GM12878 (cell line): ENCODE data around the gene RPGRIP1L. TPM values are rescaled to one million over a fixed set of nuclear protein-coding genes. Genes with fewer than 3 reads are reported as not detected.

Experiments
- ATAC-seq: fragments of 200-7000 bp; cut with Tn5 transposase; 3 replicates; pipeline ENCODE4 v1.9.1; 2020; ENCODE audit warnings: mild to moderate bottlenecking, moderate library complexity
- BruUV-seq: library from RNA; stranded (reverse); fragments of 400-500 nt; replicated peaks from 2 replicates; lab custom pipeline; 2021; lab: Mats Ljungman, UMichigan
- CTCF ChIA-PET: fragments of 300-600 bp; sonication (Branson Sonifier 250); formaldehyde crosslinking; extraction: SDS; loops from one replicate; lab custom pipeline; 2021; ENCODE audit warnings: inconsistent platforms; lab: Yijun Ruan, JAX
- POLR2A ChIA-PET: fragments of 350-600 bp; formaldehyde crosslinking; extraction: SDS; loops from one replicate; lab custom pipeline; 2021; ENCODE audit warnings: inconsistent platforms; lab: Charles Lee
- RAD21 ChIA-PET: fragments of 300-600 bp; sonication (Branson Sonifier 250); formaldehyde crosslinking; loops from one replicate; lab custom pipeline; 2023; ENCODE audit warnings: antibody characterized with exemption; ENCODE audit not compliant: unreplicated experiment; lab: Charles Lee
- SMC1A ChIA-PET: fragments of 300-600 bp; sonication (Branson Sonifier 250); formaldehyde crosslinking; loops from one replicate; lab custom pipeline; 2023; ENCODE audit not compliant: unreplicated experiment, uncharacterized antibody; lab: Charles Lee
- DNase-seq: peaks from one replicate; pipeline ENCODE4 v3.0.0-alpha.2; 2011; ENCODE audit warnings: low read depth, low spot score
- FAIRE-seq: peaks from 3 replicates; lab custom pipeline; 2011; peaks lifted over from hg19 to GRCh38; lab: Jason Lieb, UNC
- H2AFZ ChIP-seq: 2 replicates; pipeline ENCODE4 v1.6.0; 2011; ENCODE audit warnings: low read depth, low read length, control low read depth; ENCODE audit not compliant: control insufficient read depth
- H3K27ac ChIP-seq: 2 replicates; pipeline ENCODE4 v1.5.1; 2011; ENCODE audit warnings: control low read depth; ENCODE audit not compliant: control insufficient read depth, insufficient read depth
- H3K27me3 ChIP-seq, 2 experiments: replicated peaks in 1 of 2; 2 replicates each; pipeline versions ENCODE4 v1.6.0 to v1.6.1; 2011; ENCODE audit warnings: low read length in 1 of 2; ENCODE audit not compliant: control insufficient read depth in 2 of 2, insufficient read depth in 2 of 2
- H3K36me3 ChIP-seq, 2 experiments: 2 replicates each; pipeline ENCODE4 v1.5.1; 2011; ENCODE audit warnings: low read length in 1 of 2; ENCODE audit not compliant: control insufficient read depth in 2 of 2, insufficient read depth in 2 of 2
- H3K4me1 ChIP-seq: 2 replicates; pipeline ENCODE4 v1.6.1; 2011; ENCODE audit warnings: mild to moderate bottlenecking, low read length, moderate library complexity, mixed read lengths; ENCODE audit not compliant: control insufficient read depth, insufficient read depth
- H3K4me2 ChIP-seq: 2 replicates; pipeline ENCODE4 v1.6.0; 2011; ENCODE audit warnings: control low read depth; ENCODE audit not compliant: control insufficient read depth, insufficient read depth
- H3K4me3 ChIP-seq: fragments of 200-600 bp; sonication (generic); 2 replicates; pipeline ENCODE4 v1.5.1; 2016
- H3K79me2 ChIP-seq: 2 replicates; pipeline ENCODE4 v1.6.0; 2011; ENCODE audit warnings: low read length; ENCODE audit not compliant: control insufficient read depth, insufficient read depth
- H3K9ac ChIP-seq: 2 replicates; pipeline ENCODE4 v1.8.0; 2011; ENCODE audit warnings: low read length, control low read depth, mixed read lengths; ENCODE audit not compliant: control insufficient read depth, insufficient read depth
- H3K9me3 ChIP-seq: replicated peaks from 3 replicates; pipeline ENCODE4 v1.5.1; 2011; ENCODE audit warnings: mild to moderate bottlenecking, low read length; ENCODE audit not compliant: control insufficient read depth, insufficient read depth
- H4K20me1 ChIP-seq: 2 replicates; pipeline ENCODE4 v1.6.0; 2011; ENCODE audit not compliant: control insufficient read depth, insufficient read depth
- DPF2 ChIP-seq: fragments of 450-650 bp; IDR thresholded peaks from 2 replicates; pipeline ENCODE4 v1.6.1; 2017; ENCODE audit warnings: mild to moderate bottlenecking
- KDM1A ChIP-seq: fragments of 200-600 bp; sonication (generic); IDR thresholded peaks from 2 replicates; pipeline ENCODE4 v1.6.1; 2016; ENCODE audit warnings: borderline replicate concordance
- MTA2 ChIP-seq: fragments of 450-650 bp; IDR thresholded peaks from 2 replicates; pipeline ENCODE4 v1.6.1; 2016; ENCODE audit warnings: low read depth, mild to moderate bottlenecking, moderate library complexity
- NR2C2 ChIP-seq: IDR thresholded peaks from 2 replicates; pipeline ENCODE4 v1.6.1; 2011; ENCODE audit warnings: borderline replicate concordance, low read depth; ENCODE audit not compliant: control insufficient read depth, insufficient read length
- POLR2AphosphoS5 ChIP-seq: IDR thresholded peaks from 2 replicates; pipeline ENCODE4 v1.6.1; 2011; ENCODE audit warnings: mild to moderate bottlenecking, low read length, inconsistent platforms
- RAD21 ChIP-seq: IDR thresholded peaks from 2 replicates; pipeline ENCODE4 v1.6.1; 2011; ENCODE audit warnings: mild to moderate bottlenecking, low read depth, low read length, moderate library complexity; ENCODE audit not compliant: insufficient read depth
- RCOR1 ChIP-seq: conservative IDR thresholded peaks from 2 replicates; pipeline ENCODE4 v1.6.1; 2012; ENCODE audit warnings: low read depth, low read length, improper control_type of control experiment
- RUNX3 ChIP-seq: IDR thresholded peaks from 2 replicates; pipeline ENCODE4 v1.6.1; 2012; ENCODE audit warnings: low read length, inconsistent platforms
- SIX5 ChIP-seq: IDR thresholded peaks from 2 replicates; pipeline ENCODE4 v1.6.1; 2011; ENCODE audit warnings: mild to moderate bottlenecking, low read depth, low read length, moderate library complexity; ENCODE audit not compliant: severe bottlenecking
- SMARCA5 ChIP-seq: fragments of 450-650 bp; IDR thresholded peaks from 2 replicates; pipeline ENCODE4 v1.6.1; 2017; ENCODE audit warnings: mild to moderate bottlenecking
- WGBS: methylation state at CpG from one replicate; pipeline ENCODE4 v1.1.6; 2016; ENCODE audit warnings: low lambda C conversion rate; ENCODE audit not compliant: insufficient replicate concordance, insufficient coverage; ENCODE audit errors: missing lambda C conversion rate; 5-methylcytosine and 5-hydroxymethylcytosine counted together
- in situ Hi-C: fragments of 300-500 bp; cut with MboI; formaldehyde crosslinking; loops from 9 replicates; pipeline ENCODE4 v1.14.3; 2018; ENCODE audit warnings: mixed read lengths
- intact Hi-C: fragments of 100-400 bp; cut with micrococcal nuclease; formaldehyde crosslinking; loops from one replicate; pipeline ENCODE4 v1.14.2; 2022; ENCODE audit not compliant: unreplicated experiment
- polyA plus RNA-seq, 11 experiments: library from polyadenylated mRNA; depleted of rRNA in 4 of 11; unstranded in 6 of 11; stranded (reverse) in 5 of 11; fragments of >200 nt; fragmentation: Nextera tagmentation in 4 of 11; fragmentation: Illumina TruSeq in 1 of 11; extraction: Ambion mirVana in 4 of 11; extraction: Trizol in 1 of 11; gene quantifications; 1 replicate in 1 of 11; 2 replicates in 10 of 11; pipeline versions ENCODE4 v1.2.1 to v1.2.3, GENCODE V29; 2011 to 2016; ENCODE audit warnings: inconsistent platforms in 2 of 11, missing spikeins in 2 of 11, low read depth in 1 of 11
- total RNA-seq, 4 experiments: library from RNA; depleted of rRNA in 3 of 4; stranded (reverse); fragments of >200 nt in 3 of 4; fragmentation: Illumina TruSeq in 1 of 4; extraction: Trizol in 1 of 4; gene quantifications; 2 replicates each; pipeline versions ENCODE4 v1.2.1 to v1.2.3, GENCODE V29; 2013 to 2021
- TF ChIP-seq, protein P1 (sequence below): IDR thresholded peaks from 2 replicates; pipeline ENCODE4 v1.6.1; 2012; ENCODE audit warnings: improper control_type of control experiment, low read depth, low read length; ENCODE audit not compliant: insufficient replicate concordance
- TF ChIP-seq, protein P2 (sequence below): fragments of 450-650 bp; IDR thresholded peaks from 2 replicates; pipeline ENCODE4 v1.6.1; 2016; ENCODE audit warnings: mild to moderate bottlenecking
- TF ChIP-seq, protein P3 (sequence below), 3 experiments: IDR thresholded peaks in 2 of 3; conservative IDR thresholded peaks in 1 of 3; 2 replicates each; pipeline ENCODE4 v1.5.1; 2011; ENCODE audit warnings: low read depth in 3 of 3, low read length in 3 of 3, mild to moderate bottlenecking in 3 of 3, control low read depth in 2 of 3, moderate library complexity in 2 of 3, inconsistent platforms in 1 of 3, mixed read lengths in 1 of 3; ENCODE audit not compliant: control insufficient read depth in 2 of 3, insufficient read depth in 1 of 3; ENCODE audit errors: extremely low read depth in 1 of 3
- TF ChIP-seq, protein P4 (sequence below): fragments of 450-650 bp; IDR thresholded peaks from 2 replicates; pipeline ENCODE4 v1.6.1; 2016; ENCODE audit warnings: mild to moderate bottlenecking

Gene RPGRIP1L
- total and polyA plus RNA-seq, 10 of the 15 experiments (the other 5 are each of a cell fraction or from before 2014, with no cell fraction given), result 3.5 to 9.6 (median 4.4) TPM

DNA sequence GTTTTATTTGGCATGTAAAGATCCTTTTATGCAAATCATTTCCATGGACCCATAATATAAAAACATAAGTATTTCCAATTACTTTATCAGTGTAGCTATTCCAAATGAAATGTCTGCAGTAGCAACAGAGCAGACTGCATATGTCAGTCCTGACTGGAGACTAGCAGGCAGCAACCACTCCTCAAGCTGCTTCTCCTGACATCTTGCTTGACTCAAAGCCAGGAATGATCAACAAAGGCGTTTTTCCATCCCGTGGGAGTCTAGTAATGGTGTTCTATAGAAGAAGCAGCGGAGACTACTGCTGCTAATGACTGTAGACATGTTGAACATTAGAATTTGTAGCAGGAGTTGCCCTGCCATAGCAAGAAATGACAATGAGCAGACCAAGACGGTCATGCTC lies 127.4 kb downstream of the RPGRIP1L start:
- ChIA-PET SMC1A (no interaction called here), POLR2A (no interaction called here), RAD21 (no interaction called here), CTCF (no interaction called here)
- H3K36me3 ChIP-seq, result no peaks in the 10 kb centered on the region
- in situ Hi-C loops (no loop called here), intact Hi-C loops (no loop called here)
- H3K4me2 ChIP-seq, result no peak overlapping the region
- FAIRE-seq, result no peak
- H3K4me1 ChIP-seq, result no peaks in the 10 kb centered on the region
- H3K27me3 ChIP-seq, result no peaks in the 10 kb centered on the region
- no TSS peak for BruUV-seq
- peaks cover 2% of the 10 kb centered on the region; the same call in 1 of the 3 replicates for H3K9me3 ChIP-seq
- H4K20me1 ChIP-seq, result no peaks in the 10 kb centered on the region
- no peak for ATAC-seq
- no peak overlapping the region for H3K27ac ChIP-seq
- H3K79me2 ChIP-seq, result no peaks in the 10 kb centered on the region
- 13% methylated on average over 4 of the region's 4 CpGs for WGBS
- no peak overlapping the region for H3K4me3 ChIP-seq
- no peak overlapping the region for H3K9ac ChIP-seq
- DNase-seq, result no peak
- no peak for TF ChIP-seq NR2C2
- no peak for TF ChIP-seq DPF2
- TF ChIP-seq, protein P1, sequence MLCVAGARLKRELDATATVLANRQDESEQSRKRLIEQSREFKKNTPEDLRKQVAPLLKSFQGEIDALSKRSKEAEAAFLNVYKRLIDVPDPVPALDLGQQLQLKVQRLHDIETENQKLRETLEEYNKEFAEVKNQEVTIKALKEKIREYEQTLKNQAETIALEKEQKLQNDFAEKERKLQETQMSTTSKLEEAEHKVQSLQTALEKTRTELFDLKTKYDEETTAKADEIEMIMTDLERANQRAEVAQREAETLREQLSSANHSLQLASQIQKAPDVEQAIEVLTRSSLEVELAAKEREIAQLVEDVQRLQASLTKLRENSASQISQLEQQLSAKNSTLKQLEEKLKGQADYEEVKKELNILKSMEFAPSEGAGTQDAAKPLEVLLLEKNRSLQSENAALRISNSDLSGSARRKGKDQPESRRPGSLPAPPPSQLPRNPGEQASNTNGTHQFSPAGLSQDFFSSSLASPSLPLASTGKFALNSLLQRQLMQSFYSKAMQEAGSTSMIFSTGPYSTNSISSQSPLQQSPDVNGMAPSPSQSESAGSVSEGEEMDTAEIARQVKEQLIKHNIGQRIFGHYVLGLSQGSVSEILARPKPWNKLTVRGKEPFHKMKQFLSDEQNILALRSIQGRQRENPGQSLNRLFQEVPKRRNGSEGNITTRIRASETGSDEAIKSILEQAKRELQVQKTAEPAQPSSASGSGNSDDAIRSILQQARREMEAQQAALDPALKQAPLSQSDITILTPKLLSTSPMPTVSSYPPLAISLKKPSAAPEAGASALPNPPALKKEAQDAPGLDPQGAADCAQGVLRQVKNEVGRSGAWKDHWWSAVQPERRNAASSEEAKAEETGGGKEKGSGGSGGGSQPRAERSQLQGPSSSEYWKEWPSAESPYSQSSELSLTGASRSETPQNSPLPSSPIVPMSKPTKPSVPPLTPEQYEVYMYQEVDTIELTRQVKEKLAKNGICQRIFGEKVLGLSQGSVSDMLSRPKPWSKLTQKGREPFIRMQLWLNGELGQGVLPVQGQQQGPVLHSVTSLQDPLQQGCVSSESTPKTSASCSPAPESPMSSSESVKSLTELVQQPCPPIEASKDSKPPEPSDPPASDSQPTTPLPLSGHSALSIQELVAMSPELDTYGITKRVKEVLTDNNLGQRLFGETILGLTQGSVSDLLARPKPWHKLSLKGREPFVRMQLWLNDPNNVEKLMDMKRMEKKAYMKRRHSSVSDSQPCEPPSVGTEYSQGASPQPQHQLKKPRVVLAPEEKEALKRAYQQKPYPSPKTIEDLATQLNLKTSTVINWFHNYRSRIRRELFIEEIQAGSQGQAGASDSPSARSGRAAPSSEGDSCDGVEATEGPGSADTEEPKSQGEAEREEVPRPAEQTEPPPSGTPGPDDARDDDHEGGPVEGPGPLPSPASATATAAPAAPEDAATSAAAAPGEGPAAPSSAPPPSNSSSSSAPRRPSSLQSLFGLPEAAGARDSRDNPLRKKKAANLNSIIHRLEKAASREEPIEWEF, result no peak
- TF ChIP-seq, protein P2, sequence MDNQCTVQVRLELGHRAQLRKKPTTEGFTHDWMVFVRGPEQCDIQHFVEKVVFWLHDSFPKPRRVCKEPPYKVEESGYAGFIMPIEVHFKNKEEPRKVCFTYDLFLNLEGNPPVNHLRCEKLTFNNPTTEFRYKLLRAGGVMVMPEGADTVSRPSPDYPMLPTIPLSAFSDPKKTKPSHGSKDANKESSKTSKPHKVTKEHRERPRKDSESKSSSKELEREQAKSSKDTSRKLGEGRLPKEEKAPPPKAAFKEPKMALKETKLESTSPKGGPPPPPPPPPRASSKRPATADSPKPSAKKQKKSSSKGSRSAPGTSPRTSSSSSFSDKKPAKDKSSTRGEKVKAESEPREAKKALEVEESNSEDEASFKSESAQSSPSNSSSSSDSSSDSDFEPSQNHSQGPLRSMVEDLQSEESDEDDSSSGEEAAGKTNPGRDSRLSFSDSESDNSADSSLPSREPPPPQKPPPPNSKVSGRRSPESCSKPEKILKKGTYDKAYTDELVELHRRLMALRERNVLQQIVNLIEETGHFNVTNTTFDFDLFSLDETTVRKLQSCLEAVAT, result no peak
- TF ChIP-seq, protein P3, sequence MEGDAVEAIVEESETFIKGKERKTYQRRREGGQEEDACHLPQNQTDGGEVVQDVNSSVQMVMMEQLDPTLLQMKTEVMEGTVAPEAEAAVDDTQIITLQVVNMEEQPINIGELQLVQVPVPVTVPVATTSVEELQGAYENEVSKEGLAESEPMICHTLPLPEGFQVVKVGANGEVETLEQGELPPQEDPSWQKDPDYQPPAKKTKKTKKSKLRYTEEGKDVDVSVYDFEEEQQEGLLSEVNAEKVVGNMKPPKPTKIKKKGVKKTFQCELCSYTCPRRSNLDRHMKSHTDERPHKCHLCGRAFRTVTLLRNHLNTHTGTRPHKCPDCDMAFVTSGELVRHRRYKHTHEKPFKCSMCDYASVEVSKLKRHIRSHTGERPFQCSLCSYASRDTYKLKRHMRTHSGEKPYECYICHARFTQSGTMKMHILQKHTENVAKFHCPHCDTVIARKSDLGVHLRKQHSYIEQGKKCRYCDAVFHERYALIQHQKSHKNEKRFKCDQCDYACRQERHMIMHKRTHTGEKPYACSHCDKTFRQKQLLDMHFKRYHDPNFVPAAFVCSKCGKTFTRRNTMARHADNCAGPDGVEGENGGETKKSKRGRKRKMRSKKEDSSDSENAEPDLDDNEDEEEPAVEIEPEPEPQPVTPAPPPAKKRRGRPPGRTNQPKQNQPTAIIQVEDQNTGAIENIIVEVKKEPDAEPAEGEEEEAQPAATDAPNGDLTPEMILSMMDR (IDR thresholded peaks at IDR 0.05 in 2 of 3, conservative IDR thresholded peaks at IDR 0.05 in 1 of 3; ENCODE audit: control insufficient read depth in 2 of 3, extremely low read depth in 1 of 3, insufficient read depth in 1 of 3, low read depth in 3 of 3, low read length in 3 of 3), result no peak
- TF ChIP-seq RUNX3, result no peak
- TF ChIP-seq RAD21, result no peak
- TF ChIP-seq KDM1A, result no peak
- TF ChIP-seq SIX5, result no peak
- TF ChIP-seq POLR2AphosphoS5, result no peak
- TF ChIP-seq RCOR1, result no peak
- TF ChIP-seq, protein P4, sequence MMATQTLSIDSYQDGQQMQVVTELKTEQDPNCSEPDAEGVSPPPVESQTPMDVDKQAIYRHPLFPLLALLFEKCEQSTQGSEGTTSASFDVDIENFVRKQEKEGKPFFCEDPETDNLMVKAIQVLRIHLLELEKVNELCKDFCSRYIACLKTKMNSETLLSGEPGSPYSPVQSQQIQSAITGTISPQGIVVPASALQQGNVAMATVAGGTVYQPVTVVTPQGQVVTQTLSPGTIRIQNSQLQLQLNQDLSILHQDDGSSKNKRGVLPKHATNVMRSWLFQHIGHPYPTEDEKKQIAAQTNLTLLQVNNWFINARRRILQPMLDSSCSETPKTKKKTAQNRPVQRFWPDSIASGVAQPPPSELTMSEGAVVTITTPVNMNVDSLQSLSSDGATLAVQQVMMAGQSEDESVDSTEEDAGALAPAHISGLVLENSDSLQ, result no peak
- no peak for TF ChIP-seq MTA2
- no peak for TF ChIP-seq SMARCA5
- no peak overlapping the region for H2AFZ ChIP-seq
